K562 (cell line): ENCODE measurements around the gene USH2A. TPM values are rescaled to one million over a fixed set of nuclear protein-coding genes. Genes with fewer than 3 reads are reported as not detected.

Source experiments
- ATAC-seq: fragments of 200-7000 bp; cut with Tn5 transposase; 3 replicates; pipeline ENCODE4 v1.9.1; 2020; ENCODE audit warnings: moderate library complexity
- BruUV-seq: library from RNA; stranded (reverse); fragments of 400-500 nt; replicated peaks from 2 replicates; lab custom pipeline; 2021; lab: Mats Ljungman, UMichigan
- CTCF ChIA-PET: fragments of 300-600 bp; formaldehyde crosslinking; extraction: SDS; loops from one replicate; lab custom pipeline; 2021; ENCODE audit warnings: low intra/inter-chr PET ratio; lab: Yijun Ruan, JAX
- POLR2A ChIA-PET: fragments of 300-600, 350-650 bp; sonication (Branson Sonifier 250); formaldehyde crosslinking; extraction: SDS; loops from one replicate; lab custom pipeline; 2021; ENCODE audit warnings: antibody characterized with exemption, inconsistent platforms; lab: Yijun Ruan, JAX
- DNase-seq, 4 experiments: peaks; one replicate each; pipeline versions ENCODE4 v3.0.0 to v3.0.0-alpha.2; 2011 to 2018; ENCODE audit warnings: low spot score in 3 of 4, mixed read lengths in 3 of 4; ENCODE audit errors: extremely low read depth in 1 of 4
- FAIRE-seq: peaks from 2 replicates; lab custom pipeline; 2011; peaks lifted over from hg19 to GRCh38; lab: Jason Lieb, UNC
- H2AFZ ChIP-seq: 2 replicates; pipeline ENCODE4 v1.6.0; 2011; ENCODE audit warnings: low read depth, low read length, control low read depth, inconsistent platforms
- H3K27ac ChIP-seq: fragments of 200-600 bp; 3 replicates; pipeline ENCODE4 v1.8.0; 2011; ENCODE audit warnings: low read depth, mild to moderate bottlenecking, control low read depth, inconsistent platforms, low read length, moderate library complexity, mixed read lengths; ENCODE audit errors: extremely low read depth
- H3K27me3 ChIP-seq, 2 experiments: fragments of 300-600 bp in 1 of 2; 2 replicates in 1 of 2; 3 replicates in 1 of 2; pipeline versions ENCODE4 v1.6.0 to v1.8.0; 2011; ENCODE audit warnings: inconsistent platforms in 2 of 2, low read length in 2 of 2, mild to moderate bottlenecking in 1 of 2, mixed read lengths in 1 of 2, moderate library complexity in 1 of 2; ENCODE audit not compliant: control insufficient read depth in 2 of 2, insufficient read depth in 2 of 2
- H3K36me3 ChIP-seq: fragments of 300-600 bp; 3 replicates; pipeline ENCODE4 v1.8.0; 2011; ENCODE audit warnings: mild to moderate bottlenecking, low read length, inconsistent platforms; ENCODE audit not compliant: control insufficient read depth, insufficient read depth
- H3K4me1 ChIP-seq, 2 experiments: fragments of 200-600 bp in 1 of 2; replicated peaks in 1 of 2; 2 replicates in 1 of 2; 3 replicates in 1 of 2; pipeline versions ENCODE4 v1.5.1 to v1.8.0; 2011; ENCODE audit warnings: inconsistent platforms in 2 of 2, low read length in 2 of 2, mild to moderate bottlenecking in 1 of 2, mixed read lengths in 1 of 2, moderate library complexity in 1 of 2; ENCODE audit not compliant: control insufficient read depth in 2 of 2, insufficient read depth in 2 of 2
- H3K4me2 ChIP-seq: 2 replicates; pipeline ENCODE4 v1.6.1; 2011; ENCODE audit warnings: low read length, control low read depth, inconsistent platforms, mixed read lengths; ENCODE audit not compliant: insufficient read depth
- H3K4me3 ChIP-seq: fragments of 200-600 bp; sonication (generic), shearing (Covaris generic); 2 replicates; pipeline ENCODE4 v1.5.1; 2016; ENCODE audit warnings: control low read depth, inconsistent platforms
- H3K79me2 ChIP-seq: fragments of 200-600 bp; 3 replicates; pipeline ENCODE4 v1.8.0; 2011; ENCODE audit warnings: low read length, inconsistent platforms; ENCODE audit not compliant: control insufficient read depth, insufficient read depth
- H3K9ac ChIP-seq, 2 experiments: 2 replicates each; pipeline versions ENCODE4 v1.6.0 to v1.6.1; 2011; ENCODE audit warnings: low read depth in 2 of 2, low read length in 2 of 2, control low read depth in 1 of 2, inconsistent platforms in 1 of 2, mild to moderate bottlenecking in 1 of 2, mixed read lengths in 1 of 2; ENCODE audit not compliant: insufficient read depth in 1 of 2
- H3K9me1 ChIP-seq: one replicate; pipeline ENCODE4 v1.6.0; 2011; ENCODE audit warnings: inconsistent platforms, mild to moderate bottlenecking, low read length, moderate library complexity; ENCODE audit not compliant: control insufficient read depth, insufficient read depth
- H3K9me3 ChIP-seq: replicated peaks from 2 replicates; pipeline ENCODE4 v1.5.1; 2011; ENCODE audit warnings: low read depth, low read length, inconsistent platforms; ENCODE audit not compliant: control insufficient read depth, insufficient read depth
- H4K20me1 ChIP-seq: replicated peaks from 2 replicates; pipeline ENCODE4 v1.6.1; 2011; ENCODE audit warnings: low read length, inconsistent platforms, mixed read lengths; ENCODE audit not compliant: control insufficient read depth, insufficient read depth
- CAMTA2 ChIP-seq: fragments of 250-450 bp; sonication (Bioruptor Pico); conservative IDR thresholded peaks from 2 replicates; pipeline ENCODE4 v1.5.1; 2022
- HDAC6 ChIP-seq: IDR thresholded peaks from 2 replicates; pipeline ENCODE4 v1.6.1; 2012; ENCODE audit warnings: low read depth, mild to moderate bottlenecking, control low read depth, inconsistent platforms, low read length, moderate library complexity
- PTTG1 ChIP-seq: fragments of 450-650 bp; IDR thresholded peaks from 2 replicates; pipeline ENCODE4 v1.6.1; 2016; ENCODE audit warnings: low read depth, mild to moderate bottlenecking, missing genetic modification characterization, missing compliant biosample characterization
- RBBP5 ChIP-seq: fragments of 200-600 bp; sonication (generic); IDR thresholded peaks from 2 replicates; pipeline ENCODE4 v1.6.1; 2012; ENCODE audit warnings: borderline replicate concordance, mild to moderate bottlenecking, low read length, control low read depth, inconsistent platforms; ENCODE audit not compliant: insufficient read depth, poor library complexity, severe bottlenecking
- SMAD2 ChIP-seq: fragments of 150-350 bp; IDR thresholded peaks from 2 replicates; pipeline ENCODE4 v1.6.1; 2014; ENCODE audit warnings: low read depth, mild to moderate bottlenecking, low read length
- ZC3H11A ChIP-seq: IDR thresholded peaks from 2 replicates; pipeline ENCODE4 v1.6.1; 2012; ENCODE audit warnings: low read depth, low read length, improper control_type of control experiment
- WGBS: fragments of 100-300 bp; shearing (Covaris generic); methylation state at CpG from one replicate; pipeline ENCODE4 v1.1.6; 2016; ENCODE audit warnings: low coverage, mixed read lengths; ENCODE audit not compliant: insufficient coverage; ENCODE audit errors: missing lambda C conversion rate; 5-methylcytosine and 5-hydroxymethylcytosine counted together
- in situ Hi-C: fragments of 300-500 bp; cut with MboI; formaldehyde crosslinking; loops from 4 replicates; pipeline ENCODE4 v1.15.0; 2018; ENCODE audit warnings: inconsistent platforms, mixed read lengths
- intact Hi-C: fragments of 100-400 bp; cut with micrococcal nuclease; formaldehyde crosslinking; loops from 2 replicates; pipeline ENCODE4 v1.14.2; 2022
- polyA plus RNA-seq, 8 experiments: library from polyadenylated mRNA; depleted of rRNA in 4 of 8; stranded (reverse) in 5 of 8; unstranded in 3 of 8; fragments of >200 nt; fragmentation: Nextera tagmentation in 2 of 8; fragmentation: Illumina TruSeq in 1 of 8; extraction: Ambion mirVana in 2 of 8; extraction: Trizol in 1 of 8; gene quantifications; 2 replicates each; pipeline versions ENCODE4 v1.2.1 to v1.2.3, GENCODE V29; 2011 to 2014; ENCODE audit warnings: inconsistent platforms in 1 of 8, missing spikeins in 1 of 8
- total RNA-seq, 7 experiments: library from RNA; depleted of rRNA in 6 of 7; stranded (reverse); fragments of >200 nt in 6 of 7; fragmentation: Illumina TruSeq in 2 of 7; extraction: Trizol in 2 of 7; gene quantifications; 2 replicates each; pipeline versions ENCODE4 v1.2.1 to v1.2.3, GENCODE V29; 2011 to 2021; ENCODE audit warnings: low replicate concordance in 1 of 7
- TF ChIP-seq, protein P1 (sequence below), 2 experiments: fragments of 450-650 bp in 1 of 2; IDR thresholded peaks; 2 replicates each; pipeline ENCODE4 v1.6.1; 2011 to 2017; ENCODE audit warnings: low read depth in 2 of 2, antibody characterized with exemption in 1 of 2, borderline replicate concordance in 1 of 2, low read length in 1 of 2, mild to moderate bottlenecking in 1 of 2, mixed read lengths in 1 of 2; ENCODE audit not compliant: control insufficient read depth in 1 of 2
- TF ChIP-seq, protein P2 (sequence below): fragments of 450-650 bp; IDR thresholded peaks from 2 replicates; pipeline ENCODE4 v1.6.1; 2016; ENCODE audit warnings: low read depth
- TF ChIP-seq, protein P3 (sequence below): fragments of 450-650 bp; IDR thresholded peaks from 2 replicates; pipeline ENCODE4 v1.6.1; 2016; ENCODE audit warnings: borderline replicate concordance

The USH2A gene
- total and polyA plus RNA-seq, 9 of the 15 experiments (the other 6 are each of a cell fraction or from before 2014, with no cell fraction given), result under 0.01 TPM; not detected in 7

DNA sequence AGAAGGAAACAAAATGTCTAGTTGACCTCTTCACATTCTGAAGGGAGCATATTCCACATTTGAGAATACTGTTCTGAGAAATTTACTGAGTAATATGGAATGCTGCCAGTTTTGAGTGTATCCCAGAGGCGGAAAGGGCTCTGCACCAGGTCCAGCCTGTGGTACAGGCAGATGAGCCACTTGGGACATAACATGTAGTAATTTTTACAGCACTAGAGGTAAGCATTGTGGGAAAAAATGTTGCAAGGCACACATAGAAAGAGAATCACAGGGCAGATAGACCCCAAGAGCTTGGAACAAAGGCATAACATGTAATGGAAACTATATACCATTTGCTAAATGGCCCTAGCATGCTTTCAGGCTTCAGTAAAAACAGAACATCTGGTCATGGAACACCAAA lies 228.5 kb downstream of the USH2A start:
- no peak overlapping the region for H2AFZ ChIP-seq
- FAIRE-seq (no peak), DNase-seq (no peak), ATAC-seq (no peak)
- CTCF ChIA-PET, result no interaction called here
- H3K9ac ChIP-seq, result no peak overlapping the region
- WGBS, result 0% methylated on average over 1 of the region's 1 CpG
- H3K27me3 ChIP-seq, result no peaks in the 10 kb centered on the region
- no peaks in the 10 kb centered on the region for H3K36me3 ChIP-seq
- in situ Hi-C loops (no loop called here), intact Hi-C loops (no loop called here)
- H3K4me3 ChIP-seq, result no peak overlapping the region
- H3K4me2 ChIP-seq, result no peak overlapping the region
- H3K79me2 ChIP-seq, result no peaks in the 10 kb centered on the region
- no TSS peak for BruUV-seq
- no peaks in the 10 kb centered on the region for H4K20me1 ChIP-seq
- no peaks in the 10 kb centered on the region for H3K9me3 ChIP-seq
- H3K9me1 ChIP-seq, result no peaks in the 10 kb centered on the region
- no peaks in the 10 kb centered on the region for H3K4me1 ChIP-seq
- no peak overlapping the region for H3K27ac ChIP-seq
- POLR2A ChIA-PET, result no interaction called here
- TF ChIP-seq, protein P1, sequence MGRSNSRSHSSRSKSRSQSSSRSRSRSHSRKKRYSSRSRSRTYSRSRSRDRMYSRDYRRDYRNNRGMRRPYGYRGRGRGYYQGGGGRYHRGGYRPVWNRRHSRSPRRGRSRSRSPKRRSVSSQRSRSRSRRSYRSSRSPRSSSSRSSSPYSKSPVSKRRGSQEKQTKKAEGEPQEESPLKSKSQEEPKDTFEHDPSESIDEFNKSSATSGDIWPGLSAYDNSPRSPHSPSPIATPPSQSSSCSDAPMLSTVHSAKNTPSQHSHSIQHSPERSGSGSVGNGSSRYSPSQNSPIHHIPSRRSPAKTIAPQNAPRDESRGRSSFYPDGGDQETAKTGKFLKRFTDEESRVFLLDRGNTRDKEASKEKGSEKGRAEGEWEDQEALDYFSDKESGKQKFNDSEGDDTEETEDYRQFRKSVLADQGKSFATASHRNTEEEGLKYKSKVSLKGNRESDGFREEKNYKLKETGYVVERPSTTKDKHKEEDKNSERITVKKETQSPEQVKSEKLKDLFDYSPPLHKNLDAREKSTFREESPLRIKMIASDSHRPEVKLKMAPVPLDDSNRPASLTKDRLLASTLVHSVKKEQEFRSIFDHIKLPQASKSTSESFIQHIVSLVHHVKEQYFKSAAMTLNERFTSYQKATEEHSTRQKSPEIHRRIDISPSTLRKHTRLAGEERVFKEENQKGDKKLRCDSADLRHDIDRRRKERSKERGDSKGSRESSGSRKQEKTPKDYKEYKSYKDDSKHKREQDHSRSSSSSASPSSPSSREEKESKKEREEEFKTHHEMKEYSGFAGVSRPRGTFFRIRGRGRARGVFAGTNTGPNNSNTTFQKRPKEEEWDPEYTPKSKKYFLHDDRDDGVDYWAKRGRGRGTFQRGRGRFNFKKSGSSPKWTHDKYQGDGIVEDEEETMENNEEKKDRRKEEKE (IDR thresholded peaks at IDR 0.05; ENCODE audit: borderline replicate concordance in 1 of 2, control insufficient read depth in 1 of 2, low read depth in 2 of 2, low read length in 1 of 2), result no peak
- TF ChIP-seq CAMTA2 (CRISPR knock-in tag), result no peak
- TF ChIP-seq HDAC6, result no peak
- TF ChIP-seq, protein P2, sequence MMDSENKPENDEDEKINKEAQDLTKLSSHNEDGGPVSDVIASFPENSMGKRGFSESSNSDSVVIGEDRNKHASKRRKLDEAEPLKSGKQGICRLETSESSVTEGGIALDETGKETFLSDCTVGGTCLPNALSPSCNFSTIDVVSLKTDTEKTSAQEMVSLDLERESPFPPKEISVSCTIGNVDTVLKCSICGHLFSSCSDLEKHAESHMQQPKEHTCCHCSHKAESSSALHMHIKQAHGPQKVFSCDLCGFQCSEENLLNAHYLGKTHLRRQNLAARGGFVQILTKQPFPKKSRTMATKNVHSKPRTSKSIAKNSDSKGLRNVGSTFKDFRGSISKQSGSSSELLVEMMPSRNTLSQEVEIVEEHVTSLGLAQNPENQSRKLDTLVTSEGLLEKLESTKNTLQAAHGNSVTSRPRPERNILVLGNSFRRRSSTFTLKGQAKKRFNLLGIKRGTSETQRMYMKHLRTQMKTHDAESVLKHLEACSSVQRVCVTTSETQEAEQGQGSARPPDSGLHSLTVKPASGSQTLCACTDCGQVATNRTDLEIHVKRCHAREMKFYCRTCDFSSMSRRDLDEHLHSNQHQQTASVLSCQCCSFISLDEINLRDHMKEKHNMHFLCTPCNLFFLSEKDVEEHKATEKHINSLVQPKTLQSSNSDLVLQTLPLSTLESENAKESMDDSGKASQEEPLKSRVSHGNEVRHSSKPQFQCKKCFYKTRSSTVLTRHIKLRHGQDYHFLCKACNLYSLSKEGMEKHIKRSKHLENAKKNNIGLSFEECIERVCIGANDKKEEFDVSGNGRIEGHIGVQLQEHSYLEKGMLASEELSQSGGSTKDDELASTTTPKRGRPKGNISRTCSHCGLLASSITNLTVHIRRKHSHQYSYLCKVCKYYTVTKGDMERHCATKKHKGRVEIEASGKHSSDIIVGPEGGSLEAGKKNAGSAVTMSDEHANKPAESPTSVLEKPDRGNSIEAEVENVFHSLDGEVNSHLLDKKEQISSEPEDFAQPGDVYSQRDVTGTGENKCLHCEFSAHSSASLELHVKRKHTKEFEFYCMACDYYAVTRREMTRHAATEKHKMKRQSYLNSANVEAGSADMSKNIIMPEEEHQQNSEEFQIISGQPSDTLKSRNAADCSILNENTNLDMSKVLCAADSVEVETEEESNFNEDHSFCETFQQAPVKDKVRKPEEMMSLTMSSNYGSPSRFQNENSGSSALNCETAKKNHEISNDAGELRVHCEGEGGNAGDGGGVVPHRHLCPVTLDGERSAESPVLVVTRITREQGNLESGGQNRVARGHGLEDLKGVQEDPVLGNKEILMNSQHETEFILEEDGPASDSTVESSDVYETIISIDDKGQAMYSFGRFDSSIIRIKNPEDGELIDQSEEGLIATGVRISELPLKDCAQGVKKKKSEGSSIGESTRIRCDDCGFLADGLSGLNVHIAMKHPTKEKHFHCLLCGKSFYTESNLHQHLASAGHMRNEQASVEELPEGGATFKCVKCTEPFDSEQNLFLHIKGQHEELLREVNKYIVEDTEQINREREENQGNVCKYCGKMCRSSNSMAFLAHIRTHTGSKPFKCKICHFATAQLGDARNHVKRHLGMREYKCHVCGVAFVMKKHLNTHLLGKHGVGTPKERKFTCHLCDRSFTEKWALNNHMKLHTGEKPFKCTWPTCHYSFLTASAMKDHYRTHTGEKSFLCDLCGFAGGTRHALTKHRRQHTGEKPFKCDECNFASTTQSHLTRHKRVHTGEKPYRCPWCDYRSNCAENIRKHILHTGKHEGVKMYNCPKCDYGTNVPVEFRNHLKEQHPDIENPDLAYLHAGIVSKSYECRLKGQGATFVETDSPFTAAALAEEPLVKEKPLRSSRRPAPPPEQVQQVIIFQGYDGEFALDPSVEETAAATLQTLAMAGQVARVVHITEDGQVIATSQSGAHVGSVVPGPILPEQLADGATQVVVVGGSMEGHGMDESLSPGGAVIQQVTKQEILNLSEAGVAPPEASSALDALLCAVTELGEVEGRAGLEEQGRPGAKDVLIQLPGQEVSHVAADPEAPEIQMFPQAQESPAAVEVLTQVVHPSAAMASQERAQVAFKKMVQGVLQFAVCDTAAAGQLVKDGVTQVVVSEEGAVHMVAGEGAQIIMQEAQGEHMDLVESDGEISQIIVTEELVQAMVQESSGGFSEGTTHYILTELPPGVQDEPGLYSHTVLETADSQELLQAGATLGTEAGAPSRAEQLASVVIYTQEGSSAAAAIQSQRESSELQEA, result no peak
- TF ChIP-seq SMAD2, result no peak
- no peak for TF ChIP-seq PTTG1 (tag)
- TF ChIP-seq ZC3H11A, result no peak
- TF ChIP-seq, protein P3, sequence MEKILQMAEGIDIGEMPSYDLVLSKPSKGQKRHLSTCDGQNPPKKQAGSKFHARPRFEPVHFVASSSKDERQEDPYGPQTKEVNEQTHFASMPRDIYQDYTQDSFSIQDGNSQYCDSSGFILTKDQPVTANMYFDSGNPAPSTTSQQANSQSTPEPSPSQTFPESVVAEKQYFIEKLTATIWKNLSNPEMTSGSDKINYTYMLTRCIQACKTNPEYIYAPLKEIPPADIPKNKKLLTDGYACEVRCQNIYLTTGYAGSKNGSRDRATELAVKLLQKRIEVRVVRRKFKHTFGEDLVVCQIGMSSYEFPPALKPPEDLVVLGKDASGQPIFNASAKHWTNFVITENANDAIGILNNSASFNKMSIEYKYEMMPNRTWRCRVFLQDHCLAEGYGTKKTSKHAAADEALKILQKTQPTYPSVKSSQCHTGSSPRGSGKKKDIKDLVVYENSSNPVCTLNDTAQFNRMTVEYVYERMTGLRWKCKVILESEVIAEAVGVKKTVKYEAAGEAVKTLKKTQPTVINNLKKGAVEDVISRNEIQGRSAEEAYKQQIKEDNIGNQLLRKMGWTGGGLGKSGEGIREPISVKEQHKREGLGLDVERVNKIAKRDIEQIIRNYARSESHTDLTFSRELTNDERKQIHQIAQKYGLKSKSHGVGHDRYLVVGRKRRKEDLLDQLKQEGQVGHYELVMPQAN, result no peak
- TF ChIP-seq RBBP5, result no peak
